ENCODE results near the gene LDLR. TPM values are rescaled to one million over a fixed set of nuclear protein-coding genes. Genes with fewer than 3 reads are reported as not detected.

The LDLR gene
- total RNA-seq, 4 donors from 2014 or later: 22.6 to 45.6 (median 35.7) TPM

- H3K27me3 ChIP-seq: no peaks in the 10 kb centered on the region
- H3K27ac ChIP-seq: peak overlapping the region; percentile 80 to 100 (median 98)
- 81 to 86% methylated on average over 9 of the region's 9 CpGs for WGBS, 2 donors
- peaks cover 5 to 80% (median 52%) of the 10 kb centered on the region in 4 donors for H3K4me1 ChIP-seq
- no peaks in the 10 kb centered on the region for H3K36me3 ChIP-seq
- DNase-seq (ENCODE audit: low spot score in 2 of 2): no peak
- no peak for TF ChIP-seq POLR2A (IDR thresholded peaks at IDR 0.05)
- TF ChIP-seq EP300 (IDR thresholded peaks at IDR 0.05): no peak
- TF ChIP-seq CTCF (IDR thresholded peaks at IDR 0.05): no peak
- no peak overlapping the region for H3K4me3 ChIP-seq
- no peaks in the 10 kb centered on the region for H3K9me3 ChIP-seq
Observed at GRCh38 chr19:11140896-11141295, 51.6 kb downstream of the LDLR start.

- Histone ChIP-seq H3K4me3 (no peak overlapping the region), H3K9me3 (no peaks in the 10 kb centered on the region), H3K36me3 (no peaks in the 10 kb centered on the region), H3K27me3 (no peaks in the 10 kb centered on the region), H3K27ac (peak overlapping the region; percentile 80 to 100 (median 98)), H3K4me1 (peaks cover 5 to 73% (median 52%) of the 10 kb centered on the region in 4 donors)
- no peak for DNase-seq (ENCODE audit: low spot score in 2 of 2)
- TF ChIP-seq POLR2A (IDR thresholded peaks at IDR 0.05) (no peak), CTCF (IDR thresholded peaks at IDR 0.05) (no peak), EP300 (IDR thresholded peaks at IDR 0.05) (no peak)
- 53 to 58% methylated on average over 5 to 8 of the region's 9 CpGs for WGBS, 2 donors
Observed at GRCh38 chr19:11141937-11142527, 52.8 kb downstream of the LDLR start.

- DNase-seq (ENCODE audit: low spot score in 2 of 2): peak; percentile 83 to 86
- 3 to 6% methylated on average over 8 to 13 of the region's 22 CpGs for WGBS, 2 donors
- H3K4me1 ChIP-seq: peaks cover 5 to 67% (median 52%) of the 10 kb centered on the region in 4 donors
- TF ChIP-seq EP300 (IDR thresholded peaks at IDR 0.05): peak; percentile 57 to 64
- peak in 1 of 5 experiments; percentile 14 for TF ChIP-seq CTCF (IDR thresholded peaks at IDR 0.05)
- no peak for TF ChIP-seq POLR2A (IDR thresholded peaks at IDR 0.05)
- peak overlapping the region; percentile 8 to 41 (median 25) for H3K4me3 ChIP-seq
- H3K27me3 ChIP-seq: no peaks in the 10 kb centered on the region
- H3K27ac ChIP-seq: peak overlapping the region; percentile 80 to 100 (median 98)
- H3K9me3 ChIP-seq: no peaks in the 10 kb centered on the region
- H3K36me3 ChIP-seq: no peaks in the 10 kb centered on the region
Observed at GRCh38 chr19:11142528-11143171, 53.4 kb downstream of the LDLR start.

GRCh38 chr19:11145536-11145924 is 56.3 kb downstream of the LDLR start:
- no peaks in the 10 kb centered on the region for H3K9me3 ChIP-seq
- TF ChIP-seq CTCF (IDR thresholded peaks at IDR 0.05) (no peak), POLR2A (IDR thresholded peaks at IDR 0.05) (no peak), EP300 (IDR thresholded peaks at IDR 0.05) (no peak)
- 92 to 95% methylated on average over 3 of the region's 3 CpGs for WGBS, 2 donors
- no peak for DNase-seq (ENCODE audit: low spot score in 2 of 2)
- H3K27me3 ChIP-seq: no peaks in the 10 kb centered on the region
- H3K36me3 ChIP-seq: no peaks in the 10 kb centered on the region
- peak overlapping the region in 2 of 4 donors; percentile 99 to 100 for H3K27ac ChIP-seq
- H3K4me3 ChIP-seq: no peak overlapping the region
- H3K4me1 ChIP-seq: peaks cover 5 to 48% (median 31%) of the 10 kb centered on the region in 4 donors

GRCh38 chr19:11148001-11148400 is 58.7 kb downstream of the LDLR start:
- peaks cover 5 to 48% (median 18%) of the 10 kb centered on the region in 4 donors for H3K4me1 ChIP-seq
- WGBS, 2 donors: 65 to 66% methylated on average over 14 of the region's 14 CpGs
- no peak for DNase-seq (ENCODE audit: low spot score in 2 of 2)

More at GRCh38 chr19:11148001-11148400, 58.7 kb downstream of the LDLR start:
- Histone ChIP-seq H3K27ac (peak overlapping the region in 2 of 4 donors; percentile 26 to 62), H3K36me3 (no peaks in the 10 kb centered on the region), H3K9me3 (no peaks in the 10 kb centered on the region), H3K4me3 (no peak overlapping the region), H3K27me3 (no peaks in the 10 kb centered on the region)
- TF ChIP-seq CTCF (IDR thresholded peaks at IDR 0.05) (no peak), EP300 (IDR thresholded peaks at IDR 0.05) (no peak), POLR2A (IDR thresholded peaks at IDR 0.05) (no peak)

All from tibial nerve (tissue), 4 donors.